Measurements from ENCODE around the gene MAPK8. TPM values are rescaled to one million over a fixed set of nuclear protein-coding genes. Genes with fewer than 3 reads are reported as not detected.

The MAPK8 gene
- total and polyA plus RNA-seq, 8 donors: 1.2 to 85.0 (median 22.3) TPM

GRCh38 chr10:48299692-48300091, 6.8 kb upstream of the MAPK8 start:
- Histone ChIP-seq H3K27ac (no peak overlapping the region), H3K27me3 (no peaks in the 10 kb centered on the region), H3K36me3 (no peaks in the 10 kb centered on the region), H3K9me3 (no peaks in the 10 kb centered on the region), H3K4me1 (no peaks in the 10 kb centered on the region), H3K4me3 (no peak overlapping the region)
- intact Hi-C loops (cut with DNase I; ENCODE audit: low total_unique reads): no loop called here
- 0 to 87% (median 64%) methylated on average over 1 of the region's 1 CpG for WGBS, 5 donors
- no peak for DNase-seq
- no peak for TF ChIP-seq POLR2AphosphoS5 (IDR thresholded peaks at IDR 0.05)
- TF ChIP-seq POLR2A (IDR thresholded peaks at IDR 0.05): no peak
- TF ChIP-seq EP300 (IDR thresholded peaks at IDR 0.05): no peak
- no peak for TF ChIP-seq CTCF (IDR thresholded peaks at IDR 0.05)

- TF ChIP-seq EP300 (IDR thresholded peaks at IDR 0.05) (no peak), POLR2AphosphoS5 (IDR thresholded peaks at IDR 0.05) (no peak), POLR2A (IDR thresholded peaks at IDR 0.05) (no peak), CTCF (IDR thresholded peaks at IDR 0.05) (no peak)
- no peak for DNase-seq
- Histone ChIP-seq H3K4me3 (no peak overlapping the region), H3K9me3 (no peaks in the 10 kb centered on the region), H3K36me3 (no peaks in the 10 kb centered on the region), H3K27ac (no peak overlapping the region), H3K4me1 (no peaks in the 10 kb centered on the region), H3K27me3 (no peaks in the 10 kb centered on the region)
- WGBS, 5 donors: 70 to 83% (median 79%) methylated on average over 1 to 2 of the region's 2 CpGs
- intact Hi-C loops (cut with DNase I; ENCODE audit: low total_unique reads): no loop called here
Observed at GRCh38 chr10:48300556-48300955, 5.9 kb upstream of the MAPK8 start.

DNA sequence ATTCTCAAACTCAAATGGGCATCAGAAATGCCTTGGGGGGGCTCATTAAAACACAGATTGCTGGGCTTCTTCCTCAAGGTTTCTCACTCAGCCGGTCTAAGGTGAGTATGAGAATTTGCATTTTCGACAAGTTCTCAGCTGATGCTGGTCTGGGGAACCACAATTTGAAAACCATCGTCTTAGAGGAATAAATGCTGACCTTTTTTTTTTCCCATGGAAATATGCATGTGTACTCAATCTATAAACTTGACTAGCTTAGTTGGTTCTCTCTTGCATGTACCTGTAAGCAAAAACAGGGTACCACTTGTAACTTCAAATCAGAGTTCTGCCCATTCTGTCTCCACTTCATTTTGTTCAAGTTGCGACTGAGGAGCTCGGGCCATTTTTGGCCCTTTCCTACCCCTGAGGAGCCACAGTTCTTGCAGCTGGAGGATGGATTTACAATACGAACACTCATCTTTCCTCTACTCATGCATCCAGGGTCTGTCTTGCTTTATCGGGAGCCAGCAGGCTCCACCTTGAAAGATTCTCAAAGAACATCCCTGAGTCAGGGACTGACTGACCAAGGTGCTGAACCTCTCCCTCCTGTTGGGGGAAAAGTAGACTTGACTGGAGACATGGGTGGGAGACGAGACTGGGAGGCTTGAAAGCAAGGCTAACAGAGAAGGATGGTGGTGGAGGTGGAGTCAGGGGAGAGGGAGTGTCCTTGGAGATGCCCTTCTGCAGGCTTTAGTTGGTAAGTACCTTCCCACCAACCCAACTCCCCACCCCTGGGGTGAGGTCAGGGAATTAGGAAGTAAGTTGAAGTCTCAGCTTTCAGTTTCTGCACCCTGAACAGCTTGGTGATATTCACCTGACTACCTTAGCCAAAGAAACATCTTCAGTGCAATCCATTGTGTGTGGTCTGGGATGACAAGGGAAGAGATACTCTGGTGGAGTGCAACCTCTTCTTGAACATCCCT, 3.7 kb upstream of the MAPK8 start:
- Histone ChIP-seq H3K27me3 (no peaks in the 10 kb centered on the region), H3K4me1 (peaks cover 4 to 13% (median 9%) of the 10 kb centered on the region in 4 donors), H3K4me3 (no peak overlapping the region), H3K27ac (no peak overlapping the region), H3K9me3 (no peaks in the 10 kb centered on the region), H3K36me3 (no peaks in the 10 kb centered on the region)
- intact Hi-C loops (cut with DNase I; ENCODE audit: low total_unique reads): no loop called here
- DNase-seq: no peak
- no peak for TF ChIP-seq EP300 (IDR thresholded peaks at IDR 0.05)
- TF ChIP-seq CTCF (IDR thresholded peaks at IDR 0.05): no peak
- TF ChIP-seq POLR2AphosphoS5 (IDR thresholded peaks at IDR 0.05): no peak
- no peak for TF ChIP-seq POLR2A (IDR thresholded peaks at IDR 0.05)
- 82 to 92% (median 90%) methylated on average over 8 of the region's 8 CpGs for WGBS, 5 donors

GRCh38 chr10:48305905-48306264, 592 bp upstream of the MAPK8 start:
- 61 to 71% (median 63%) methylated on average over 9 of the region's 9 CpGs for WGBS, 5 donors
- DNase-seq: no peak
- Histone ChIP-seq H3K9me3 (no peaks in the 10 kb centered on the region), H3K4me3 (peak overlapping the region; percentile 77 to 91 (median 84)), H3K27ac (peak overlapping the region; percentile 96 to 99 (median 98)), H3K36me3 (no peaks in the 10 kb centered on the region), H3K27me3 (no peaks in the 10 kb centered on the region), H3K4me1 (peaks cover 7 to 40% (median 22%) of the 10 kb centered on the region in 4 donors)
- intact Hi-C loops (cut with DNase I; ENCODE audit: low total_unique reads): no loop called here
- no peak for TF ChIP-seq EP300 (IDR thresholded peaks at IDR 0.05)
- TF ChIP-seq POLR2AphosphoS5 (IDR thresholded peaks at IDR 0.05): no peak
- TF ChIP-seq CTCF (IDR thresholded peaks at IDR 0.05): no peak
- TF ChIP-seq POLR2A (IDR thresholded peaks at IDR 0.05): no peak
